Measurements from ENCODE around the gene TOPAZ1.

DNA sequence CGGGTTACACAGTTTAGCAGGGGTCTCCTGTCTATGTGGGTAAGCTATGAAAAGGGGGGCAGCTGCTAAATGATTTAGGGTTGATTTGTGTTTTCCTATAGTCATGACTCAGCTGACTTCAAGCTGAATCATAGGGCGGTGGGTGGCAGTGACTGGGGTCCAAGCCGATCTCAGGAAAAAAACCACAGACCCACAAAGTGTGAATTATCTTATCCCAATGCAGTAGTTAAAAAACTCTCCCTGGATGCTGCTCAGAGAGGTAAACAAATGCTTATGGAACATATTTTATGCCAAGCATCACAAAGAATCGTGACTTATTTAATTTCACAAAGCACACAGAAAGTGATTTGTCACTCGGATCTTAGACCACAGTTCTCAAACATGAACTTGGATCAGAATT lies 18.4 kb upstream of the TOPAZ1 start:
- TF ChIP-seq EP300 (IDR thresholded peaks at IDR 0.05) (no peak), POLR2A (IDR thresholded peaks at IDR 0.05) (no peak)
- TF ChIP-seq, protein P1, sequence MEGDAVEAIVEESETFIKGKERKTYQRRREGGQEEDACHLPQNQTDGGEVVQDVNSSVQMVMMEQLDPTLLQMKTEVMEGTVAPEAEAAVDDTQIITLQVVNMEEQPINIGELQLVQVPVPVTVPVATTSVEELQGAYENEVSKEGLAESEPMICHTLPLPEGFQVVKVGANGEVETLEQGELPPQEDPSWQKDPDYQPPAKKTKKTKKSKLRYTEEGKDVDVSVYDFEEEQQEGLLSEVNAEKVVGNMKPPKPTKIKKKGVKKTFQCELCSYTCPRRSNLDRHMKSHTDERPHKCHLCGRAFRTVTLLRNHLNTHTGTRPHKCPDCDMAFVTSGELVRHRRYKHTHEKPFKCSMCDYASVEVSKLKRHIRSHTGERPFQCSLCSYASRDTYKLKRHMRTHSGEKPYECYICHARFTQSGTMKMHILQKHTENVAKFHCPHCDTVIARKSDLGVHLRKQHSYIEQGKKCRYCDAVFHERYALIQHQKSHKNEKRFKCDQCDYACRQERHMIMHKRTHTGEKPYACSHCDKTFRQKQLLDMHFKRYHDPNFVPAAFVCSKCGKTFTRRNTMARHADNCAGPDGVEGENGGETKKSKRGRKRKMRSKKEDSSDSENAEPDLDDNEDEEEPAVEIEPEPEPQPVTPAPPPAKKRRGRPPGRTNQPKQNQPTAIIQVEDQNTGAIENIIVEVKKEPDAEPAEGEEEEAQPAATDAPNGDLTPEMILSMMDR (IDR thresholded peaks at IDR 0.05), result no peak
